Body of pancreas (tissue), 4 donors: ENCODE results near the gene FJX1. TPM values are rescaled to one million over a fixed set of nuclear protein-coding genes. Genes with fewer than 3 reads are reported as not detected.

Source experiments
- ATAC-seq: fragments of 150-250 bp; one replicate; pipeline ENCODE4 v1.9.1; 2016
- DNase-seq, 4 donors: peaks; one replicate each; pipeline ENCODE4 v3.0.0-alpha.2; 2019
- H3K27ac ChIP-seq, 4 donors: fragments of 200-600 bp; sonication (generic); 1 replicate in 3 of 4; 2 replicates in 1 of 4; pipeline versions ENCODE4 v1.5.1 to v1.6.1; 2016 to 2019; ENCODE audit warnings: mild to moderate bottlenecking in 1 of 4, mixed read lengths in 1 of 4, moderate library complexity in 1 of 4
- H3K27me3 ChIP-seq, 2 donors: fragments of 200-600 bp; sonication (generic); one replicate each; pipeline ENCODE4 v1.6.0; 2016; ENCODE audit warnings: mild to moderate bottlenecking in 1 of 2
- H3K36me3 ChIP-seq, 2 donors: fragments of 200-600 bp; sonication (generic); replicated peaks in 1 of 2; 2 replicates each; pipeline ENCODE4 v1.5.1; 2016; ENCODE audit warnings: low read depth in 2 of 2; ENCODE audit not compliant: insufficient read depth in 1 of 2
- H3K4me1 ChIP-seq: fragments of 200-600 bp; sonication (generic); one replicate; pipeline ENCODE4 v1.6.0; 2016
- H3K4me3 ChIP-seq, 2 donors: fragments of 200-600 bp; sonication (generic); 1 replicate in 1 of 2; 2 replicates in 1 of 2; pipeline ENCODE4 v1.5.1; 2016 to 2019
- H3K9me3 ChIP-seq, 3 donors: fragments of 200-600 bp; sonication (generic); 1 replicate in 2 of 3; 2 replicates in 1 of 3; pipeline ENCODE4 v1.5.1; 2016
- POLR2A ChIP-seq, 3 donors: fragments of 450-650 bp; IDR thresholded peaks; one replicate each; pipeline ENCODE4 v1.6.1; 2016; ENCODE audit warnings: antibody characterized with exemption in 3 of 3, mild to moderate bottlenecking in 2 of 3
- WGBS, 2 donors: methylation state at CpG; one replicate each; pipeline ENCODE4 v1.1.5; 2017; 5-methylcytosine and 5-hydroxymethylcytosine counted together
- intact Hi-C: fragments of 100-400 bp; cut with DNase I; formaldehyde crosslinking; loops from one replicate; pipeline ENCODE4 v1.15.1; 2023
- total RNA-seq, 2 donors: library from RNA; depleted of rRNA; stranded (reverse); fragments of >200 nt; gene quantifications; one replicate each; pipeline ENCODE4 v1.1.0, GENCODE V29; 2016
- TF ChIP-seq, protein P1 (sequence below), 7 experiments: fragments of 450-650 bp in 4 of 7; fragments of 200-600 bp in 3 of 7; sonication (generic) in 3 of 7; IDR thresholded peaks; one replicate each; pipeline ENCODE4 v1.5.1; 2016 to 2019; ENCODE audit warnings: antibody characterized with exemption in 7 of 7

The FJX1 gene
- total RNA-seq, 2 donors from 2014 or later: 4.2 to 17.1 TPM

DNA sequence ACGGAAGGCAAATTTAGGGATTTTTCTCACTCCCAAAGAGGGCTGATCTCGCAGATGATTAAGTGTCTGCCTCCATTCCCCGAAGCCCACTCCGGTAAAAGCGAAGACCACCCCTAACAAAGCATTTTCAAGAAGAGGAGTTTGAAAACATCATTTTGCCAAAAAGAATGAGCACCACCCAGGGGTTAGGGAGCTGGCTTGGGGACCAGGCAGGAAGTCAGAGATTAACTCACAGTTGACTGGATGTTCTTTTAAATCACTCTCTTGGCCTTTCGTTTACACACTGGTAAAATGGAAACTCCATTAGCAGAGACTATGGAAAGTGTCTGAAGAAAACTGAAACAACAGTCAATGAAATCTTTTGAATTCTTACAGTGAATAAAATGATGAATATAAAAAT lies 36.5 kb downstream of the FJX1 start:
- H3K27me3 ChIP-seq: no peaks in the 10 kb centered on the region
- no peaks in the 10 kb centered on the region for H3K4me1 ChIP-seq
- ATAC-seq: no peak
- no peak overlapping the region for H3K4me3 ChIP-seq
- H3K9me3 ChIP-seq: no peaks in the 10 kb centered on the region
- intact Hi-C loops: no loop called here
- no peaks in the 10 kb centered on the region for H3K36me3 ChIP-seq
- H3K27ac ChIP-seq: no peak overlapping the region
- WGBS, 2 donors: 63 to 77% methylated on average over 6 of the region's 6 CpGs
- DNase-seq: no peak
- TF ChIP-seq POLR2A (IDR thresholded peaks at IDR 0.05): no peak
- TF ChIP-seq, protein P1, sequence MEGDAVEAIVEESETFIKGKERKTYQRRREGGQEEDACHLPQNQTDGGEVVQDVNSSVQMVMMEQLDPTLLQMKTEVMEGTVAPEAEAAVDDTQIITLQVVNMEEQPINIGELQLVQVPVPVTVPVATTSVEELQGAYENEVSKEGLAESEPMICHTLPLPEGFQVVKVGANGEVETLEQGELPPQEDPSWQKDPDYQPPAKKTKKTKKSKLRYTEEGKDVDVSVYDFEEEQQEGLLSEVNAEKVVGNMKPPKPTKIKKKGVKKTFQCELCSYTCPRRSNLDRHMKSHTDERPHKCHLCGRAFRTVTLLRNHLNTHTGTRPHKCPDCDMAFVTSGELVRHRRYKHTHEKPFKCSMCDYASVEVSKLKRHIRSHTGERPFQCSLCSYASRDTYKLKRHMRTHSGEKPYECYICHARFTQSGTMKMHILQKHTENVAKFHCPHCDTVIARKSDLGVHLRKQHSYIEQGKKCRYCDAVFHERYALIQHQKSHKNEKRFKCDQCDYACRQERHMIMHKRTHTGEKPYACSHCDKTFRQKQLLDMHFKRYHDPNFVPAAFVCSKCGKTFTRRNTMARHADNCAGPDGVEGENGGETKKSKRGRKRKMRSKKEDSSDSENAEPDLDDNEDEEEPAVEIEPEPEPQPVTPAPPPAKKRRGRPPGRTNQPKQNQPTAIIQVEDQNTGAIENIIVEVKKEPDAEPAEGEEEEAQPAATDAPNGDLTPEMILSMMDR (IDR thresholded peaks at IDR 0.05): no peak

DNA sequence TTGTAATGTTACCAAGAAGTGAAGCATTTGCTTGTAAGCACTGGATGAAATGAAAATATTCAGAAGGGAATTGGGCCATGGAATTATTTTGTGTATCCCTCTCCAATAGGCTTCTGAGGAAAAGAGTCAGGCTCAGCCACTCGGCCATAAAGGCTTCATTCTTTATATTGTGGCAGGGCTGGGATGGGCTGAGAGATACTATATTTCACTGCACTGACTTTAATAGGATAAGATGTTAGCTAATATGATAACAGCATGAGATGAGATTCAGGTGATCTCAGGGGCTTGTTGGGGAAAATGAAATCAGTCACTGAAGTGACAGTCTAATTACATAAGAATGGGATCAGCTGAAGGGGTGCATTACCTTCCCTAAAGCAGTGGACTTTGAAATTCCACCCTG lies 37.0 kb downstream of the FJX1 start:
- 75 to 80% methylated on average over 1 of the region's 1 CpG for WGBS, 2 donors
- no peak for ATAC-seq
- TF ChIP-seq POLR2A (IDR thresholded peaks at IDR 0.05): no peak
- TF ChIP-seq, protein P1 (IDR thresholded peaks at IDR 0.05): no peak

DNA sequence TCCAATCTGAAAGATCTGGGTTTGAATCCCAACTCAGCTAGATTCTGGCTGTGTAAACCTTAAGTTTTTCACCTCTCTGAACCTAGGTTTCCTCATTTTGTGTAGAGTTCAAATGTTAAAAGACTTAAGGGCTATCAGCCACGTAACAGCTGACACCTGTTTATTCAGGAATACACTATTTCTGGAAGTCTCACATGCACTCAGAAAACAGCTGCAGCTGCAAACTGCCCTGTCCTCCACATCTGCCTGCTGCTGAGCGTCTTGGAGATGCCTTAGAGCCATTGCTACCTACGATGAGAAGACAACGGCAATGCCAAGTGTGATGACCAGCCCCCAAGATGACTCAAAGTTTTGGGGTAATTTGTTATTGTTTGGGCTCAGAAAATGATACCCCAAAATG lies 37.6 kb downstream of the FJX1 start:
- ATAC-seq (no peak), DNase-seq (no peak)
- intact Hi-C loops: no loop called here
- TF ChIP-seq, protein P1 (IDR thresholded peaks at IDR 0.05): no peak
- no peak for TF ChIP-seq POLR2A (IDR thresholded peaks at IDR 0.05)
- H3K27me3 ChIP-seq: no peaks in the 10 kb centered on the region
- no peaks in the 10 kb centered on the region for H3K4me1 ChIP-seq
- H3K36me3 ChIP-seq: no peaks in the 10 kb centered on the region
- WGBS, 2 donors: 70 to 72% methylated on average over 4 of the region's 4 CpGs
- no peak overlapping the region for H3K4me3 ChIP-seq
- no peaks in the 10 kb centered on the region for H3K9me3 ChIP-seq
- H3K27ac ChIP-seq: no peak overlapping the region

More for the DNA sequence above, 37.0 kb downstream of the FJX1 start:
- DNase-seq: no peak
- H3K4me3 ChIP-seq: no peak overlapping the region
- intact Hi-C loops: no loop called here
- H3K27ac ChIP-seq: no peak overlapping the region
- no peaks in the 10 kb centered on the region for H3K36me3 ChIP-seq
- no peaks in the 10 kb centered on the region for H3K9me3 ChIP-seq
- no peaks in the 10 kb centered on the region for H3K4me1 ChIP-seq
- no peaks in the 10 kb centered on the region for H3K27me3 ChIP-seq

DNA sequence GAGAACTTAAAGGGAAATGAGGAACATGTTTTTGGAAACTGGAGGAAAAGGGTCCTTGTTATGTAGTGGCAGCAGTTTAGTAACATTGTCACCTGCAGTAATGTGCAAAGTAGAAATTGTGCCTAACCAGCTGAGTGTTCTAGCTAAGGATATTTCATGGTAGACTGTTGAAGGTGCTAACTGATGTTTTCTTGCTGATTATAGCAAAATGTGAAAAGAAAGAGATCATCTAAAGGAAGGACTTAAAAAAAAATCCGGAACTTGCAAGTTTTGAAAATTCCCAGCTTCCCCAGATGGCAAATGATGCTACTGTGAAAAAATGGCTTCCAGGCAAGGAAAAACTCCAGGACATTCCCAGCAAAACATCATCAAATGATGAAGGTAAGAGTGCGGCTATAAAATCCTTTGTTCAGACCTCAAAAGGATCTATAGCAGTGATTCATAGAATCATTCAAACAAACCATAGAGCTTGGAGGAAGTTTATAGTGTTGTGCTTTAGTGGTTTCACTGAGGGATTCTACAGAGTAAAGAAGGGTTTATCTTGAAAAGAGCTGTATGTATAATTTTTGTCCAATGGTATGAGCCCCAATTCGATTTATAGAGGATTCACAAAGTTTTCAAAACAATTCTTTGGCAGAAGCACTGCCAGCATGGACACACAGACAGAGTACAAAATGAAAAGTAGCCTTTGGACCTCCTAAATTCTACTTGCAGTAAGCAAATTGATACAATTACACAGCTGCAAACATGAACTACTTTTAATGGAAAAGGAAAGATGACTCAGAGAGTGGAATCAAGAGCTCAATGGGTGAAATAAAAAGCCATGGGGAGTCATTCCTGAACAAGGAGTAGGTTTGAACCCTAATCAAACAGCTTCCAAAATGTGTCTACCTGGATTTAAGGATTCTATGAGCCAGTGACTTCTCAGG lies 40.0 kb downstream of the FJX1 start:
- Histone ChIP-seq H3K9me3 (no peaks in the 10 kb centered on the region), H3K36me3 (no peaks in the 10 kb centered on the region), H3K4me3 (no peak overlapping the region), H3K4me1 (peaks cover 8% of the 10 kb centered on the region), H3K27ac (no peak overlapping the region), H3K27me3 (no peaks in the 10 kb centered on the region)
- ATAC-seq (no peak), DNase-seq (no peak)
- TF ChIP-seq, protein P1 (IDR thresholded peaks at IDR 0.05): no peak
- no peak for TF ChIP-seq POLR2A (IDR thresholded peaks at IDR 0.05)
- 61 to 71% methylated on average over 3 of the region's 3 CpGs for WGBS, 2 donors
- intact Hi-C loops: no loop called here
